Omental fat pad (tissue), 4 donors: ENCODE data around the gene ARIH2. TPM values are rescaled to one million over a fixed set of nuclear protein-coding genes. Genes with fewer than 3 reads are reported as not detected.

Experiments
- ATAC-seq: fragments of 150-250 bp; one replicate; pipeline ENCODE4 v1.9.1; 2016; ENCODE audit warnings: mild to moderate bottlenecking, moderate library complexity; ENCODE audit not compliant: low FRiP score
- DNase-seq: peaks from one replicate; pipeline ENCODE4 v3.0.0-alpha.2; 2019; ENCODE audit warnings: low spot score
- CTCF ChIP-seq, 3 donors: fragments of 450-650 bp; IDR thresholded peaks; one replicate each; pipeline ENCODE4 v1.5.1; 2016 to 2017; ENCODE audit warnings: antibody characterized with exemption in 3 of 3, mild to moderate bottlenecking in 3 of 3, moderate library complexity in 2 of 3
- total RNA-seq, 4 donors: library from RNA; depleted of rRNA; stranded (reverse); fragments of >200 nt; gene quantifications; one replicate each; pipeline ENCODE4 v1.1.0, GENCODE V29; 2016

Gene ARIH2
- total RNA-seq, 4 donors from 2014 or later = 80.4 to 122 (median 97.8) TPM

GRCh38 chr3:48938689-48939088 is 20.0 kb downstream of the ARIH2 start:
- ATAC-seq (no peak), DNase-seq (no peak)
- no peak for TF ChIP-seq CTCF (IDR thresholded peaks at IDR 0.05)

GRCh38 chr3:48945432-48945831 is 26.8 kb downstream of the ARIH2 start:
- no peak for DNase-seq
- no peak for TF ChIP-seq CTCF (IDR thresholded peaks at IDR 0.05)
- no peak for ATAC-seq

GRCh38 chr3:48945891-48946549 is 27.4 kb downstream of the ARIH2 start:
- ATAC-seq (no peak), DNase-seq (no peak)
- TF ChIP-seq CTCF (IDR thresholded peaks at IDR 0.05) = no peak

GRCh38 chr3:48949376-48949717 is 30.7 kb downstream of the ARIH2 start:
- no peak for TF ChIP-seq CTCF (IDR thresholded peaks at IDR 0.05)
- ATAC-seq = no peak
- DNase-seq = no peak

- no peak for ATAC-seq
- no peak for TF ChIP-seq CTCF (IDR thresholded peaks at IDR 0.05)
Measured at GRCh38 chr3:48950051-48950450, 31.4 kb downstream of the ARIH2 start.

GRCh38 chr3:48951764-48952163 is 33.1 kb downstream of the ARIH2 start:
- TF ChIP-seq CTCF (IDR thresholded peaks at IDR 0.05) = no peak
- ATAC-seq (no peak), DNase-seq (no peak)

More at GRCh38 chr3:48950051-48950450, 31.4 kb downstream of the ARIH2 start:
- DNase-seq = no peak

- DNase-seq = no peak
- no peak for ATAC-seq
- TF ChIP-seq CTCF (IDR thresholded peaks at IDR 0.05) = no peak
Measured at GRCh38 chr3:48952510-48953118, 34.0 kb downstream of the ARIH2 start.
